ENCODE measurements around the gene PPARA.

Gene PPARA

GRCh38 chr22:46150655-46151477 lies 540 bp downstream of the PPARA start:
- TF ChIP-seq MAX (IDR thresholded peaks at IDR 0.05) (peak; percentile 24), CEBPB (IDR thresholded peaks at IDR 0.05) (no peak), TAF1 (IDR thresholded peaks at IDR 0.05; ENCODE audit: low read depth) (no peak; the same call in 1 of the 2 replicates), NFIC (IDR thresholded peaks at IDR 0.05) (no peak), YY1 (IDR thresholded peaks at IDR 0.05; ENCODE audit: low read depth) (no peak), ZBTB7A (IDR thresholded peaks at IDR 0.05; ENCODE audit: low read depth) (no peak)

GRCh38 chr22:46153930-46154329 lies 3.6 kb downstream of the PPARA start:
- TF ChIP-seq MAX (IDR thresholded peaks at IDR 0.05) (no peak), CEBPB (IDR thresholded peaks at IDR 0.05) (no peak)
- TF ChIP-seq, protein P1, sequence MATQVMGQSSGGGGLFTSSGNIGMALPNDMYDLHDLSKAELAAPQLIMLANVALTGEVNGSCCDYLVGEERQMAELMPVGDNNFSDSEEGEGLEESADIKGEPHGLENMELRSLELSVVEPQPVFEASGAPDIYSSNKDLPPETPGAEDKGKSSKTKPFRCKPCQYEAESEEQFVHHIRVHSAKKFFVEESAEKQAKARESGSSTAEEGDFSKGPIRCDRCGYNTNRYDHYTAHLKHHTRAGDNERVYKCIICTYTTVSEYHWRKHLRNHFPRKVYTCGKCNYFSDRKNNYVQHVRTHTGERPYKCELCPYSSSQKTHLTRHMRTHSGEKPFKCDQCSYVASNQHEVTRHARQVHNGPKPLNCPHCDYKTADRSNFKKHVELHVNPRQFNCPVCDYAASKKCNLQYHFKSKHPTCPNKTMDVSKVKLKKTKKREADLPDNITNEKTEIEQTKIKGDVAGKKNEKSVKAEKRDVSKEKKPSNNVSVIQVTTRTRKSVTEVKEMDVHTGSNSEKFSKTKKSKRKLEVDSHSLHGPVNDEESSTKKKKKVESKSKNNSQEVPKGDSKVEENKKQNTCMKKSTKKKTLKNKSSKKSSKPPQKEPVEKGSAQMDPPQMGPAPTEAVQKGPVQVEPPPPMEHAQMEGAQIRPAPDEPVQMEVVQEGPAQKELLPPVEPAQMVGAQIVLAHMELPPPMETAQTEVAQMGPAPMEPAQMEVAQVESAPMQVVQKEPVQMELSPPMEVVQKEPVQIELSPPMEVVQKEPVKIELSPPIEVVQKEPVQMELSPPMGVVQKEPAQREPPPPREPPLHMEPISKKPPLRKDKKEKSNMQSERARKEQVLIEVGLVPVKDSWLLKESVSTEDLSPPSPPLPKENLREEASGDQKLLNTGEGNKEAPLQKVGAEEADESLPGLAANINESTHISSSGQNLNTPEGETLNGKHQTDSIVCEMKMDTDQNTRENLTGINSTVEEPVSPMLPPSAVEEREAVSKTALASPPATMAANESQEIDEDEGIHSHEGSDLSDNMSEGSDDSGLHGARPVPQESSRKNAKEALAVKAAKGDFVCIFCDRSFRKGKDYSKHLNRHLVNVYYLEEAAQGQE (IDR thresholded peaks at IDR 0.05; ENCODE audit: low read depth) = peak; percentile 75

GRCh38 chr22:46156031-46156430 lies 5.7 kb downstream of the PPARA start:
- no peak for TF ChIP-seq NFIC (IDR thresholded peaks at IDR 0.05)
- TF ChIP-seq EGR1 (IDR thresholded peaks at IDR 0.05) = no peak
- TF ChIP-seq RAD21 (IDR thresholded peaks at IDR 0.05; ENCODE audit: low read depth) = no peak
- no peak for TF ChIP-seq TEAD4 (IDR thresholded peaks at IDR 0.05)
- no peak for TF ChIP-seq EP300 (IDR thresholded peaks at IDR 0.05; ENCODE audit: borderline replicate concordance)
- no peak for TF ChIP-seq MAX (IDR thresholded peaks at IDR 0.05)
- TF ChIP-seq TCF12 (IDR thresholded peaks at IDR 0.05; ENCODE audit: low read depth) = no peak
- no peak for TF ChIP-seq USF1 (IDR thresholded peaks at IDR 0.05)

DNA sequence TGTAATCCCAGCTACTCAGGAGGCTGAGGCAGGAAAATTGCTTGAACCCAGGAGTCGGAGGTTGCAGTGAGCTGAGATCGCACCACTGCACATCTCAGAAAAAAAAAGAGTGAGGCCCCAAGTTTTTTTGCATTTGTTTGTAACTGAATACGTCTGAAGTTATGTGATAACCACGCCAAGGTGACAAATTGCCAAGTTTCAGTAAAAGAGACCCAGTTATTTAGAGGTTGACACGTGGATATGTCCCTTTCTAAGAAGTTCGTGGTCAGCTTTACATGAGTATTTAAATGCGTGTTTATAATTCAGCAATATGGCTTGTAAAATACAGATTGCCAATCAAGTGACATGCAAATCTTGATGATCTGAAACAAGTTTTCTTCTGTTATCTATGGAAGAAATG lies 8.0 kb downstream of the PPARA start:
- TF ChIP-seq EP300 (IDR thresholded peaks at IDR 0.05; ENCODE audit: borderline replicate concordance) (no peak), CREB1 (IDR thresholded peaks at IDR 0.05; ENCODE audit: low read depth) (no peak), TAF1 (IDR thresholded peaks at IDR 0.05; ENCODE audit: low read depth) (no peak), CEBPB (IDR thresholded peaks at IDR 0.05) (no peak), MAX (IDR thresholded peaks at IDR 0.05) (no peak), RAD21 (IDR thresholded peaks at IDR 0.05; ENCODE audit: low read depth) (no peak), TEAD4 (IDR thresholded peaks at IDR 0.05) (no peak), USF1 (IDR thresholded peaks at IDR 0.05) (no peak), FOXM1 (IDR thresholded peaks at IDR 0.05; ENCODE audit: borderline replicate concordance, low read depth) (no peak), TCF12 (IDR thresholded peaks at IDR 0.05; ENCODE audit: low read depth) (no peak), EGR1 (IDR thresholded peaks at IDR 0.05) (no peak), ZBTB7A (IDR thresholded peaks at IDR 0.05; ENCODE audit: low read depth) (no peak), NFIC (IDR thresholded peaks at IDR 0.05) (no peak), YY1 (IDR thresholded peaks at IDR 0.05; ENCODE audit: low read depth) (no peak)
- TF ChIP-seq, protein P1 (IDR thresholded peaks at IDR 0.05; ENCODE audit: low read depth) = no peak

GRCh38 chr22:46159212-46159611 lies 8.9 kb downstream of the PPARA start:
- no peak for TF ChIP-seq RAD21 (IDR thresholded peaks at IDR 0.05; ENCODE audit: low read depth)
- no peak for TF ChIP-seq YY1 (IDR thresholded peaks at IDR 0.05; ENCODE audit: low read depth)
- TF ChIP-seq EGR1 (IDR thresholded peaks at IDR 0.05) = no peak
- TF ChIP-seq FOXM1 (IDR thresholded peaks at IDR 0.05; ENCODE audit: borderline replicate concordance, low read depth) = no peak
- TF ChIP-seq NFIC (IDR thresholded peaks at IDR 0.05) = no peak
- TF ChIP-seq TAF1 (IDR thresholded peaks at IDR 0.05; ENCODE audit: low read depth) = no peak
- TF ChIP-seq USF1 (IDR thresholded peaks at IDR 0.05) = no peak
- TF ChIP-seq CEBPB (IDR thresholded peaks at IDR 0.05) = no peak
- TF ChIP-seq, protein P1 (IDR thresholded peaks at IDR 0.05; ENCODE audit: low read depth) = no peak
- no peak for TF ChIP-seq EP300 (IDR thresholded peaks at IDR 0.05; ENCODE audit: borderline replicate concordance)
- TF ChIP-seq TEAD4 (IDR thresholded peaks at IDR 0.05) = no peak
- TF ChIP-seq ZBTB7A (IDR thresholded peaks at IDR 0.05; ENCODE audit: low read depth) = no peak
- no peak for TF ChIP-seq MAX (IDR thresholded peaks at IDR 0.05)
- TF ChIP-seq TCF12 (IDR thresholded peaks at IDR 0.05; ENCODE audit: low read depth) = no peak
- no peak for TF ChIP-seq CREB1 (IDR thresholded peaks at IDR 0.05; ENCODE audit: low read depth)
